Choroid plexus epithelial cell (primary cell): Measurements from ENCODE around the gene MALRD1.
A peak's percentile ranks its signal among the peaks of the same experiment; 100 is the strongest.
"Not testable (repeated sequence)": the region's sequence is repeated elsewhere in the genome, so short reads cannot be mapped to it uniquely, and the experiment has no call there.

Experiments used
- DNase-seq: peaks from one replicate; pipeline ENCODE4 v3.0.0-alpha.2; 2010; ENCODE audit warnings: low read depth
- H3K4me3 ChIP-seq: 2 replicates; pipeline ENCODE4 v1.5.1; 2011; ENCODE audit warnings: low read depth, mild to moderate bottlenecking, control low read depth, low read length, moderate library complexity
- TF ChIP-seq, protein P1 (sequence below): conservative IDR thresholded peaks from 2 replicates; pipeline ENCODE4 v1.5.1; 2011; ENCODE audit warnings: low read depth, mild to moderate bottlenecking, control low read depth, inconsistent platforms, low read length, moderate library complexity

MALRD1 gene

DNA sequence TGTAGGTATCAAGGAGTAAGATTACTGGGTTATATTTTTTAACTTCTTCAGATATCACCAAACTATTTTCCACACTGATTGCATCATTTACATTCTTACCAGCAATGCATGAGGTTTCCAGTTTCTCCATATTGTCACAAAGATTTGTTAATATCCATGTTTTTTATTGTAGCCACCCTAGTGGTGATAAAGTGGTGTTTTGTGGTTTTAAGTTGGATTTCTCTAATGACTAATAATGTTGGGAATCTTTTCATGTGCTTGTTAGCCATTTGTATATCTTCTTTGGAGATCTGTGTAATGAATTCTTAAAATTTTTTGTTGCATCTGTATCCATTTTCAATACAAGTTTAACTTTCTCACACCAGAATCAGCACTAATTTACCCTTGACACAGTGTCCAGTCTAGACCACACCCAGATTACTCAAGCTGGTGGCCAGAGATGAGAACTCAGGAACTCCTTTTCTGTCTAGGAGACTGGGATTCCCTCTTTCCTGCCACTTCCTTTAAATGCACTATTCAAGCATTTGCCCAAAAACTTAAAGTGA, 700.7 kb downstream of the MALRD1 start:
- no peak overlapping the region for H3K4me3 ChIP-seq
- DNase-seq = peak; percentile 77
- TF ChIP-seq, protein P1, sequence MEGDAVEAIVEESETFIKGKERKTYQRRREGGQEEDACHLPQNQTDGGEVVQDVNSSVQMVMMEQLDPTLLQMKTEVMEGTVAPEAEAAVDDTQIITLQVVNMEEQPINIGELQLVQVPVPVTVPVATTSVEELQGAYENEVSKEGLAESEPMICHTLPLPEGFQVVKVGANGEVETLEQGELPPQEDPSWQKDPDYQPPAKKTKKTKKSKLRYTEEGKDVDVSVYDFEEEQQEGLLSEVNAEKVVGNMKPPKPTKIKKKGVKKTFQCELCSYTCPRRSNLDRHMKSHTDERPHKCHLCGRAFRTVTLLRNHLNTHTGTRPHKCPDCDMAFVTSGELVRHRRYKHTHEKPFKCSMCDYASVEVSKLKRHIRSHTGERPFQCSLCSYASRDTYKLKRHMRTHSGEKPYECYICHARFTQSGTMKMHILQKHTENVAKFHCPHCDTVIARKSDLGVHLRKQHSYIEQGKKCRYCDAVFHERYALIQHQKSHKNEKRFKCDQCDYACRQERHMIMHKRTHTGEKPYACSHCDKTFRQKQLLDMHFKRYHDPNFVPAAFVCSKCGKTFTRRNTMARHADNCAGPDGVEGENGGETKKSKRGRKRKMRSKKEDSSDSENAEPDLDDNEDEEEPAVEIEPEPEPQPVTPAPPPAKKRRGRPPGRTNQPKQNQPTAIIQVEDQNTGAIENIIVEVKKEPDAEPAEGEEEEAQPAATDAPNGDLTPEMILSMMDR = no peak

- TF ChIP-seq, protein P1 = no peak
- H3K4me3 ChIP-seq = no peak overlapping the region
- no peak for DNase-seq
These were observed 702.4 kb downstream of the MALRD1 start for GRCh38 chr10:19750972-19751371.

- DNase-seq = no peak
- TF ChIP-seq, protein P1 = no peak
- H3K4me3 ChIP-seq = no peak overlapping the region
These were observed 708.3 kb downstream of the MALRD1 start for GRCh38 chr10:19756919-19757318.

DNA sequence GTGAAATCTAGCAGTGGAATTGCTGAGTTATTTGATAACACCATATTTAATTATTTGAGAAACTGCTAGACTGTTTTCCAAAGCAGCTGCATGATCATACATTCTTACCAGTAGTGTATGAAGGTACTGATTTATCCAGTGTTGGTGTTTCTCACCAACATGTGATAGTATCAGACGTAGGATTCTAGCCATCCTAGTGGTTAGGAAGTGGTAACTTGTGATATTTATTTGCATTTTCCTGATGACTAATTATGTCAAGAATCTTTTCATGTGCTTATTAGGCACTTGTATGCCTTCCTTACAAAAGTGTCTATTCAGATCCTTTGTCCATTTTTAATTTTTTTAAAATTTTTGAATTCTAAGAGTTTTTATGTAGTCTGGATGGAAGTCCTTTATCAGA, 713.4 kb downstream of the MALRD1 start:
- TF ChIP-seq, protein P1 = no peak
- no peak overlapping the region for H3K4me3 ChIP-seq
- DNase-seq = peak; percentile 39

GRCh38 chr10:19764111-19764510, 715.5 kb downstream of the MALRD1 start:
- DNase-seq = no peak
- TF ChIP-seq, protein P1 = no peak
- H3K4me3 ChIP-seq = no peak overlapping the region

DNA sequence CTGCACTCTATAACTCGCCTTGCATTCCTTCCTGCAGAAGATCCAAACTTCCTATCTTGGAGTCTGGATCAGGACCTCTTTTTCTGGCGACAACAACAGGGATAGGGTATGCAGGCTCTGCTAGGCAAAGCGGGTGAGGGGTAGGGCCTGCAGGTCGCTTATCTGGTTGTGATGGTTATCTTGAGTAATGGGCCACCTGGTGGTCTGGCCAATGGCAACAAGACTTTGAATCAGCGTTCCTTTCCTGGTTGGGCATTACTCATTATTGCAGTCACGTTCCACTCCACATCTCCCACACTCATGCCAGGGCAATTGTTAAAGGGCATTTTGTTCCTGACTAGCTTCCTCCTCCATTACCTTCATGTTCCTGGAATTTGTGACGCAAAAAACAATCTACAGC, 719.3 kb downstream of the MALRD1 start:
- TF ChIP-seq, protein P1 = peak; percentile 8
- no peak for DNase-seq
- no peak overlapping the region for H3K4me3 ChIP-seq

GRCh38 chr10:19769826-19770225, 721.2 kb downstream of the MALRD1 start:
- DNase-seq, H3K4me3 ChIP-seq: not testable (repeated sequence)
